ENCODE results near the gene UPF1. TPM values are rescaled to one million over a fixed set of nuclear protein-coding genes. Genes with fewer than 3 reads are reported as not detected.

UPF1 gene
- total RNA-seq, 3 donors from 2014 or later, result 59.8 to 83.6 (median 75.2) TPM

DNA sequence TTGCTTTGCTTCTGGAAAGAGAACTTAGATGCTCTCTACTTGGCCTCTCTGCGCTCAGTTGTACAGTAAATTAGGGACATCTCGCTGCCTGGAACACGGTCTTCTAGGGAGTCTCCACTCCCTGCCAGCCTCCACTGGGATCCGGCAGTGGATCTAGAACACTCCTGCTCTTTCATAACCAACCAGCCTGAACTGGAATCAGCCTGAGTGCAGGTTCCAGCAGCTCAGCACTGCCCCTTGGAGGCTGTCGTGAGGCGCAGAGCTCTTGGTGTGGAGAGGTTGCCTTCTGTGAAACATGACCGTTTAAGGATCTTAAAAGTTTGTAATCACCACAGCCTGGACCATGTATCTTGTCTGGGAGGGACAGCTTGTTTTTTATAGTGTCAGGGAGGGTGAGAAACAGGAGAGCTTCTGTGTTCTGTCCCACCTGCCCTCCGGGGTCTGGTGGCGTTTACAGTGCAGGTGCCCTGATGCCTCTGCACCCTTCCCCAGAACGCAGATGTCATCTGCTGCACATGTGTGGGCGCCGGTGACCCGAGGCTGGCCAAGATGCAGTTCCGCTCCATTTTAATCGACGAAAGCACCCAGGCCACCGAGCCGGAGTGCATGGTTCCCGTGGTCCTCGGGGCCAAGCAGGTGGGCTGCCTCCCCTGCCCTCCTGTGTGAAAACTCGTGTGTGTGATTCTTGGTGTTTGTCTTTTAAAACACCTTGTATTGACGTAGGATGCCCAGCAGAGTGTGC, 24.8 kb downstream of the UPF1 start:
- no peak for TF ChIP-seq POLR2A (IDR thresholded peaks at IDR 0.05)
- TF ChIP-seq, protein P1, sequence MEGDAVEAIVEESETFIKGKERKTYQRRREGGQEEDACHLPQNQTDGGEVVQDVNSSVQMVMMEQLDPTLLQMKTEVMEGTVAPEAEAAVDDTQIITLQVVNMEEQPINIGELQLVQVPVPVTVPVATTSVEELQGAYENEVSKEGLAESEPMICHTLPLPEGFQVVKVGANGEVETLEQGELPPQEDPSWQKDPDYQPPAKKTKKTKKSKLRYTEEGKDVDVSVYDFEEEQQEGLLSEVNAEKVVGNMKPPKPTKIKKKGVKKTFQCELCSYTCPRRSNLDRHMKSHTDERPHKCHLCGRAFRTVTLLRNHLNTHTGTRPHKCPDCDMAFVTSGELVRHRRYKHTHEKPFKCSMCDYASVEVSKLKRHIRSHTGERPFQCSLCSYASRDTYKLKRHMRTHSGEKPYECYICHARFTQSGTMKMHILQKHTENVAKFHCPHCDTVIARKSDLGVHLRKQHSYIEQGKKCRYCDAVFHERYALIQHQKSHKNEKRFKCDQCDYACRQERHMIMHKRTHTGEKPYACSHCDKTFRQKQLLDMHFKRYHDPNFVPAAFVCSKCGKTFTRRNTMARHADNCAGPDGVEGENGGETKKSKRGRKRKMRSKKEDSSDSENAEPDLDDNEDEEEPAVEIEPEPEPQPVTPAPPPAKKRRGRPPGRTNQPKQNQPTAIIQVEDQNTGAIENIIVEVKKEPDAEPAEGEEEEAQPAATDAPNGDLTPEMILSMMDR (IDR thresholded peaks at IDR 0.05), result no peak
- TF ChIP-seq POLR2AphosphoS5 (IDR thresholded peaks at IDR 0.05), result no peak
- peaks cover 15% of the 10 kb centered on the region for H3K36me3 ChIP-seq
- no peaks in the 10 kb centered on the region for H3K9me3 ChIP-seq
- intact Hi-C loops (cut with DNase I; ENCODE audit: low total_unique reads), result no loop called here
- no peak overlapping the region for H3K27ac ChIP-seq
- H3K4me3 ChIP-seq, result no peak overlapping the region
- DNase-seq (ENCODE audit: low spot score in 2 of 2), result no peak
- H3K4me1 ChIP-seq, result no peaks in the 10 kb centered on the region
- H3K27me3 ChIP-seq, result no peaks in the 10 kb centered on the region

DNA sequence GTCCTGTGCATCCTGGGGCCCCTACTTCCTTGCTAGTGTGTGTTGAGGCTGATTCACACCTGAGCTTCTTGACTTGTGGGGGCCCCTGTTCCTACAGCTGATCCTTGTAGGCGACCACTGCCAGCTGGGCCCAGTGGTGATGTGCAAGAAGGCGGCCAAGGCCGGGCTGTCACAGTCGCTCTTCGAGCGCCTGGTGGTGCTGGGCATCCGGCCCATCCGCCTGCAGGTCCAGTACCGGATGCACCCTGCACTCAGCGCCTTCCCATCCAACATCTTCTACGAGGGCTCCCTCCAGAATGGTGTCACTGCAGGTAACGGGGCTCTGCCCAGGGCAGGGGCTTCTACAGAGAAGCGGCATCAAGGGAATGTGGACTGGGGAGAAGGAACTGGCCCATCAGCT, 25.5 kb downstream of the UPF1 start:
- Histone ChIP-seq H3K27ac (no peak overlapping the region), H3K4me1 (no peaks in the 10 kb centered on the region), H3K27me3 (no peaks in the 10 kb centered on the region), H3K9me3 (no peaks in the 10 kb centered on the region), H3K4me3 (no peak overlapping the region), H3K36me3 (peaks cover 15% of the 10 kb centered on the region)
- intact Hi-C loops (cut with DNase I; ENCODE audit: low total_unique reads), result no loop called here
- TF ChIP-seq, protein P1 (IDR thresholded peaks at IDR 0.05), result no peak
- no peak for TF ChIP-seq POLR2AphosphoS5 (IDR thresholded peaks at IDR 0.05)
- no peak for TF ChIP-seq POLR2A (IDR thresholded peaks at IDR 0.05)
- DNase-seq (ENCODE audit: low spot score in 2 of 2), result no peak

DNA sequence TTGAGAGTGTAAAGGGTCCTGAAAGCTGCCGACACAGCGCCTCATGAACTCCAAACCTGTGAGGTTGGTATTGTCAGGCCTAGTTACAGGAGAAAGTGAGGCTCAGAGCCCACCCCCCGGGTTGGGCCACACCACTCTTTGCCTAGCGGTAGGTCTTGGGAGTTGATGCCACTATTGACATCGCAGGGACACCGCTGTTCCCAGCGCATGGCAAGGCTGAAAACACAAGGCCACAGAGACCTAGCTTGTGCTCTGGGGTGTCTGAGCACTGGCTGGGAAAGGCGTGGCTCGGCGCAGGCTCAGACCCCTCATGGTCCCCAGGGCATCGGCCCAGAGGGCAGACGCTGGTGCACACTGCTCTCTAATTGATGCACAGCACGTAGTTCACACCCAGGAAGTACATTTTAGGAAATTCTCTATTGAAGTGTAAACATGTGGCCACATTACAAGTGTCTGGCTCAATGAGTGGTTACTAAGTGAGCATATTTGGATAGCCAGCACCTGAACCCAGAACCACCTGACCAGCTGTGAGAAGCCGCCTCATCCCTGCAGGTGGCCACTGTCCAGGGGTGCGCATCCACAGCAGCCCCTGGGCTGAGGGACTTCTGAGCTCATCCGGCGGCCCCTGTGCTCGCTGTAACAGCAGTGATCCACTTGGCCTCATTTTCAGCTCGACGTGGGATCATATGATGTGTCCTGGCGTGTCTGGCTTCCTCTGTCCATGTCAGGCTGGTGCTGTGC, 27.3 kb downstream of the UPF1 start:
- Histone ChIP-seq H3K4me1 (no peaks in the 10 kb centered on the region), H3K4me3 (no peak overlapping the region), H3K27me3 (no peaks in the 10 kb centered on the region), H3K36me3 (peaks cover 28% of the 10 kb centered on the region), H3K9me3 (no peaks in the 10 kb centered on the region), H3K27ac (no peak overlapping the region)
- intact Hi-C loops (cut with DNase I; ENCODE audit: low total_unique reads), result no loop called here
- TF ChIP-seq POLR2A (IDR thresholded peaks at IDR 0.05), result no peak
- TF ChIP-seq, protein P1 (IDR thresholded peaks at IDR 0.05), result no peak
- TF ChIP-seq POLR2AphosphoS5 (IDR thresholded peaks at IDR 0.05), result no peak
- no peak for DNase-seq (ENCODE audit: low spot score in 2 of 2)

DNA sequence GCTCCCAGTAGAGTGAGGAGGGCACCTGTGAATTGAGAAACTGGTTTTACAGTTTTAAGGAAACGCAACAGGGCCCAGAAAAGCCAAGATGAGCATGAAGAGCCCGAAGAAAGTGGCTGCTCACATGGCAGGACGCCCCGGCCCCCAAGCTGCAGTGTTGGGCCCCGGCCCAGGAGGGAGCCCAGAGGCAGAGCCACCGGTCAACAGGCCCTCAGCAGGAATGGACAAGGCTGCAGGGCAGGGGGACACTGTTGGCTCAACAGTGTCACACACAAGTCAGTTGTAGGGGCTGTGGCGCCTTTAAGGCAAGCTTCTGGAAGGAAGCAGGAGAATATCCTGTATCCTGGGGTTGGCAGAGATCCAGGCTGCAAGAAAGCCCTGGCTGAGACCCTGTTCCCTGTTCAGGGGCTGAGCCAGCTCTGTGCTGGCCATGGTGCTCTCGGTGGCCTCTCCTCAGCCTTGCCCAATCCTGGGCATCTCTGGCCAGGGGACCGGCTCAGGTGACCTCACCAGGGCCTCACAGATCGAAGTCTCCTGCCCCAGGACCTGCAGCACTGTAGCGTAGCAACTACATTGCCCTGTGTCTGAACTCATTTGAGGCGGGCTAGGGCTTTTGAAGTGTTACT, 28.0 kb downstream of the UPF1 start:
- H3K27me3 ChIP-seq, result no peaks in the 10 kb centered on the region
- H3K4me3 ChIP-seq, result no peak overlapping the region
- DNase-seq (ENCODE audit: low spot score in 2 of 2), result no peak
- H3K4me1 ChIP-seq, result no peaks in the 10 kb centered on the region
- peaks cover 29% of the 10 kb centered on the region for H3K36me3 ChIP-seq
- no peak overlapping the region for H3K27ac ChIP-seq
- intact Hi-C loops (cut with DNase I; ENCODE audit: low total_unique reads), result loop anchor here (10.0 kb wide), 1 partner anchor 265 kb away; no protein-coding TSS in a partner anchor
- no peaks in the 10 kb centered on the region for H3K9me3 ChIP-seq
- TF ChIP-seq, protein P1 (IDR thresholded peaks at IDR 0.05), result no peak
- no peak for TF ChIP-seq POLR2A (IDR thresholded peaks at IDR 0.05)
- TF ChIP-seq POLR2AphosphoS5 (IDR thresholded peaks at IDR 0.05), result no peak
